CD4-positive, alpha-beta T cell (primary cell): ENCODE data around the gene GOLGA6L24. TPM values are rescaled to one million over a fixed set of nuclear protein-coding genes. Genes with fewer than 3 reads are reported as not detected.
"Not testable (repeated sequence)": the region's sequence is repeated elsewhere in the genome, so short reads cannot be mapped to it uniquely, and the experiment has no call there.

Source experiments
- ATAC-seq: fragments of 200-7000 bp; cut with Tn5 transposase; one replicate; pipeline ENCODE4 v1.10.0; 2022; ENCODE audit warnings: mild to moderate bottlenecking; ENCODE audit not compliant: poor library complexity
- CTCF ChIA-PET: fragments of 350-600 bp; sonication (Branson Sonifier 250); formaldehyde crosslinking; loops from one replicate; lab custom pipeline; 2021; ENCODE audit warnings: antibody characterized with exemption, inconsistent platforms; lab: Charles Lee
- POLR2A ChIA-PET: fragments of 350-600 bp; sonication (Branson Sonifier 250); formaldehyde crosslinking; loops from one replicate; lab custom pipeline; 2021; ENCODE audit warnings: antibody characterized with exemption, inconsistent platforms; lab: Charles Lee
- DNase-seq, 14 experiments: peaks; one replicate each; pipeline ENCODE4 v3.0.0-alpha.2; 2013 to 2020; ENCODE audit warnings: mixed read lengths in 2 of 14
- H3K27ac ChIP-seq, 2 donors: one replicate each; pipeline versions ENCODE4 v1.5.1 to v1.7.0; 2013; ENCODE audit warnings: low read length in 2 of 2, low read depth in 1 of 2, mild to moderate bottlenecking in 1 of 2
- H3K27me3 ChIP-seq, 2 experiments: 1 replicate in 1 of 2; 2 replicates in 1 of 2; pipeline versions ENCODE4 v1.6.1 to v1.7.0; 2013; ENCODE audit warnings: low read length in 2 of 2, control low read depth in 1 of 2, mild to moderate bottlenecking in 1 of 2, moderate library complexity in 1 of 2; ENCODE audit not compliant: insufficient read depth in 2 of 2, control insufficient read depth in 1 of 2
- H3K36me3 ChIP-seq: one replicate; pipeline ENCODE4 v1.6.1; 2013; ENCODE audit warnings: low read length, control low read depth; ENCODE audit not compliant: insufficient read depth
- H3K4me1 ChIP-seq: one replicate; pipeline ENCODE4 v1.6.1; 2013; ENCODE audit warnings: low read length, control low read depth; ENCODE audit not compliant: insufficient read depth
- H3K4me3 ChIP-seq: one replicate; pipeline ENCODE4 v1.5.1; 2013; ENCODE audit warnings: mild to moderate bottlenecking, low read length, moderate library complexity
- H3K9me3 ChIP-seq, 2 experiments: 1 replicate in 1 of 2; 2 replicates in 1 of 2; pipeline versions ENCODE4 v1.6.1 to v1.7.0; 2013; ENCODE audit warnings: low read length in 2 of 2, mild to moderate bottlenecking in 2 of 2, control low read depth in 1 of 2, moderate library complexity in 1 of 2; ENCODE audit not compliant: control insufficient read depth in 1 of 2, insufficient read depth in 1 of 2
- H3K27ac Mint-ChIP-seq: one replicate; pipeline ENCODE4 v1.8.0; 2020; ENCODE audit warnings: mixed read lengths
- H3K27me3 Mint-ChIP-seq: one replicate; pipeline ENCODE4 v1.8.0; 2021; ENCODE audit warnings: mixed read lengths
- H3K36me3 Mint-ChIP-seq: one replicate; pipeline ENCODE4 v1.8.0; 2021; ENCODE audit warnings: low read depth, mixed read lengths
- H3K4me1 Mint-ChIP-seq: one replicate; pipeline ENCODE4 v1.8.0; 2021; ENCODE audit warnings: low read depth, mixed read lengths
- H3K4me3 Mint-ChIP-seq: one replicate; pipeline ENCODE4 v1.8.0; 2020; ENCODE audit warnings: mild to moderate bottlenecking, mixed read lengths
- H3K9me3 Mint-ChIP-seq: one replicate; pipeline ENCODE4 v1.8.0; 2020; ENCODE audit warnings: mixed read lengths
- intact Hi-C, 2 experiments: fragments of 100-400 bp; cut with DNase I in 1 of 2; cut with micrococcal nuclease in 1 of 2; formaldehyde crosslinking; loops; one replicate each; pipeline versions ENCODE4 v1.15.1 to v1.9.0; 2023 to 2025; cut with DNase I, micrococcal nuclease
- polyA plus RNA-seq, 2 donors: library from polyadenylated mRNA; unstranded; fragments of 120-200 nt; gene quantifications; one replicate each; pipeline ENCODE4 v1.2.1, GENCODE V29; 2013
- total RNA-seq, 174 experiments: library from RNA in 2 of 174; stranded (reverse) in 2 of 174; gene quantifications; one replicate each; pipeline ENCODE4 v1.2.3 and lab custom pipeline; 2021 to 2026

Gene GOLGA6L24, protein sequence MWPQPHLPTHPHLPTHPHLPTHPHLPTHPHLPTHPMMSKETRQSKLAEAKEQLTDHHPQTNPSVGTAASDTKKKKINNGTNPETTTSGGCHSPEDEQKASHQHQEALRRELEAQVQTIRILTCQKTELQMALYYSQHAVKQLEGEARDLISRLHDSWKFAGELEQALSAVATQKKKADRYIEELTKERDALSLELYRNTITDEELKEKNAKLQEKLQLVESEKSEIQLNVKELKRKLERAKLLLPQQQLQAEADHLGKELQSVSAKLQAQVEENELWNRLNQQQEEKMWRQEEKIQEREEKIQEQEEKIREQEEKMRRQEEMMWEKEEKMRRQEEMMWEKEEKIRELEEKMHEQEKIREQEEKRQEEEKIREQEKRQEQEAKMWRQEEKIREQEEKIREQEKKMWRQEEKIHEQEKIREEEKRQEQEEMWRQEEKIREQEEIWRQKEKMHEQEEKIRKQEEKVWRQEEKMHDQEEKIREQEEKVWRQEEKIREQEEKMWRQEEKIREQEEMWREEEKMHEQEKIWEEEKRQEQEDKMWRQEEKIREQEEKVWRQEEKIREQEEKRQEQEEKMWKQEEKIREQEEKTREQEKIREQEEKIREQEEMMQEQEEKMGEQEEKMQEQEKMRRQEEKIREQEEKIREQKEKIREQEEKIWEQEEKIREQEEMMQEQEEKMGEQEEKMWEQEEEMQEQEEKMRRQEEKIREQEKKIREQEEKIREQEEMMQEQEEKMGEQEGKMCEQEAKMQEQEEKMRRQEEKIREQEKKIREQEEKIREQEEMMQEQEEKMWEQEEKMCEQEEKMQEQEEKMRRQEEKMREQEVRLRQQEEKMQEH
- total RNA-seq (not detected), total RNA-seq (lab: John Stamatoyannopoulos, UW) (0 to 0.06 (median 0) reads per million in 172 experiments)
- polyA plus RNA-seq (2013, experiment 1 of 2) = not detected
- not detected for polyA plus RNA-seq (2013, experiment 2 of 2)

DNA sequence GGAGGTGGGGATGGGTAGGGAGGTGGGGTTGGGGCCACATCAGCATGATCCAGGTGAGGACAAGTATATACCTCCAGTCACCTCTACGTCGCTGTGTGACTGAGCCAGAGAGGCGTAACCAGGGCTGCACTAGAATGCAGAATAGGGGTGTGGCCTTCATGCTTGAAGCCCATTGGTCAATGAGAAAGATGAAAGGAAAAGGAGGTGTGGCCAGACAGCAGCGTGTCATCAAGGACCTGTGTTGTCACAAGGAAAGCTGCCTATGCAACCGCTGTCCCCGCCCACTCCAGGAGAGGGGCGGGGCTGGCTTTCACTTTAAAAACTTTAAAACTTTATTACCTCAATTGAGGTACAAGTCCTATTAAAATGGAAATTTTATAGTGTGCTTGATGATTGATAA lies at the start of gene GOLGA6L24:
Gene GOLGA6L24 (minus strand): TSS at position 101 of the 400 bp plus-strand sequence. CDS start 61 bp downstream, at position 40.
- H3K4me3 Mint-ChIP-seq, H3K36me3 ChIP-seq, ATAC-seq, intact Hi-C loops, POLR2A ChIA-PET, H3K4me1 ChIP-seq, H3K9me3 ChIP-seq, H3K27me3 ChIP-seq, H3K9me3 Mint-ChIP-seq, H3K27me3 Mint-ChIP-seq, H3K4me3 ChIP-seq, H3K36me3 Mint-ChIP-seq, CTCF ChIA-PET, H3K27ac ChIP-seq, H3K27ac Mint-ChIP-seq, DNase-seq, H3K4me1 Mint-ChIP-seq: not testable (repeated sequence)

- CTCF ChIA-PET = not testable (repeated sequence)
Measured at GRCh38 chr15:28402774-28403435, 45.0 kb upstream of the GOLGA6L24 start.

GRCh38 chr15:28396022-28396421 lies 38.1 kb upstream of the GOLGA6L24 start:
- POLR2A ChIA-PET, ATAC-seq, DNase-seq, H3K4me1 Mint-ChIP-seq, H3K36me3 ChIP-seq, H3K9me3 ChIP-seq, H3K27ac ChIP-seq, H3K27ac Mint-ChIP-seq, H3K9me3 Mint-ChIP-seq, H3K4me3 Mint-ChIP-seq, H3K27me3 ChIP-seq, H3K4me1 ChIP-seq, H3K4me3 ChIP-seq, CTCF ChIA-PET, H3K36me3 Mint-ChIP-seq, intact Hi-C loops, H3K27me3 Mint-ChIP-seq: not testable (repeated sequence)

More at GRCh38 chr15:28402774-28403435, 45.0 kb upstream of the GOLGA6L24 start:
- H3K27me3 ChIP-seq, H3K9me3 Mint-ChIP-seq, H3K36me3 ChIP-seq, DNase-seq, H3K4me1 ChIP-seq, H3K27me3 Mint-ChIP-seq, H3K4me1 Mint-ChIP-seq, H3K36me3 Mint-ChIP-seq, H3K4me3 Mint-ChIP-seq, H3K4me3 ChIP-seq, ATAC-seq, H3K27ac ChIP-seq, POLR2A ChIA-PET, H3K27ac Mint-ChIP-seq, intact Hi-C loops, H3K9me3 ChIP-seq: not testable (repeated sequence)

DNA sequence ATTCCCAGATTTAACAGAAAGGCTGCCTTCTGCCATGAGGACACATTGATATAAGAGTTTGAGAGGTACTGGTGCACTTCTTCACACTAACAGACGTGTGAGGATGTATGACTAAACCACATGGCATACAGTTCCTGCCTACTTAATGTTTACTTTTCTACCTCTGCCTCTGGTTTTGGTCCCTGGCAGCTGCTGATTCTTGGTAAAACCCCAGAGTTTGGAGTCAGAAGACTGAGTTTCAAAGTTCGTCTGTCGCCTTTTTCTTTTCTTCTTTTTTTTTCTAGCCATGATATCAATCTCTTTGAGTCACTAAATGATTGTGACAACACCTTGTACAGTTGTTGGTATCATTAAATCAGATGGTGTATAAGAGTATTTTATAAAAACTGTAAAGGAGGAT lies 22.2 kb upstream of the GOLGA6L24 start:
- intact Hi-C loops, H3K27ac Mint-ChIP-seq, DNase-seq, H3K27ac ChIP-seq, H3K9me3 Mint-ChIP-seq, H3K36me3 Mint-ChIP-seq, H3K4me1 Mint-ChIP-seq, H3K4me3 Mint-ChIP-seq, H3K4me1 ChIP-seq, H3K27me3 Mint-ChIP-seq, H3K27me3 ChIP-seq, H3K36me3 ChIP-seq, H3K4me3 ChIP-seq, POLR2A ChIA-PET, ATAC-seq, H3K9me3 ChIP-seq, CTCF ChIA-PET: not testable (repeated sequence)

- ATAC-seq, H3K36me3 ChIP-seq, H3K4me1 ChIP-seq, DNase-seq, H3K4me3 ChIP-seq, H3K27me3 ChIP-seq, CTCF ChIA-PET, H3K27ac Mint-ChIP-seq, H3K9me3 ChIP-seq, H3K36me3 Mint-ChIP-seq, intact Hi-C loops, H3K27me3 Mint-ChIP-seq, H3K27ac ChIP-seq, H3K4me3 Mint-ChIP-seq, H3K4me1 Mint-ChIP-seq, POLR2A ChIA-PET, H3K9me3 Mint-ChIP-seq: not testable (repeated sequence)
Measured at GRCh38 chr15:28378364-28378763, 20.5 kb upstream of the GOLGA6L24 start, which contains the start of gene GOLGA8F. TSS of gene GOLGA8F (plus strand) at chr15:28378664. CDS start at chr15:28378762, 98 bp downstream.

- POLR2A ChIA-PET, H3K36me3 Mint-ChIP-seq, H3K4me3 ChIP-seq, DNase-seq, H3K27ac Mint-ChIP-seq, H3K9me3 ChIP-seq, ATAC-seq, H3K4me1 ChIP-seq, H3K4me3 Mint-ChIP-seq, H3K4me1 Mint-ChIP-seq, intact Hi-C loops, H3K27me3 ChIP-seq, H3K27ac ChIP-seq, H3K9me3 Mint-ChIP-seq, CTCF ChIA-PET, H3K36me3 ChIP-seq, H3K27me3 Mint-ChIP-seq: not testable (repeated sequence)
Measured at GRCh38 chr15:28365502-28365901, 7.6 kb upstream of the GOLGA6L24 start.
